GM12891 (cell line): ENCODE data around the gene CELF5.

Source experiments
- POLR2A ChIP-seq: IDR thresholded peaks from 2 replicates; pipeline ENCODE4 v1.6.1; 2011; ENCODE audit warnings: low read depth, low read length, control low read depth
- POLR2AphosphoS5 ChIP-seq: IDR thresholded peaks from 2 replicates; pipeline ENCODE4 v1.6.1; 2011; ENCODE audit warnings: low read depth, low read length, control low read depth
- SPI1 ChIP-seq: IDR thresholded peaks from 2 replicates; pipeline ENCODE4 v1.6.1; 2011; ENCODE audit warnings: low read depth, low read length, control low read depth
- TAF1 ChIP-seq: IDR thresholded peaks from 2 replicates; pipeline ENCODE4 v1.6.1; 2011; ENCODE audit warnings: low read depth, low read length, control low read depth

- TF ChIP-seq POLR2A, result no peak
- TF ChIP-seq POLR2AphosphoS5, result no peak
- no peak for TF ChIP-seq SPI1
- TF ChIP-seq TAF1, result no peak
Observed at GRCh38 chr19:3224346-3225168, at the start of gene CELF5.
